Fibroblast of villous mesenchyme (primary cell): ENCODE measurements around the gene MAN1A2. TPM values are rescaled to one million over a fixed set of nuclear protein-coding genes. Genes with fewer than 3 reads are reported as not detected.
"Not testable (repeated sequence)": the region's sequence is repeated elsewhere in the genome, so short reads cannot be mapped to it uniquely, and the experiment has no call there.

ENCODE experiments used
- DNase-seq: peaks from one replicate; pipeline ENCODE4 v3.0.0-alpha.2; 2010; ENCODE audit warnings: low read depth
- H3K4me3 ChIP-seq: 2 replicates; pipeline ENCODE4 v1.5.1; 2011; ENCODE audit warnings: low read depth, mild to moderate bottlenecking, low read length
- CTCF ChIP-seq: IDR thresholded peaks from 2 replicates; pipeline ENCODE4 v1.5.1; 2012; ENCODE audit warnings: low read depth, mild to moderate bottlenecking, low read length; ENCODE audit not compliant: insufficient read depth
- total RNA-seq: library from RNA; depleted of rRNA; stranded (reverse); fragments of >200 nt; gene quantifications from 2 replicates; pipeline ENCODE4 v1.2.3, GENCODE V29; 2012

The MAN1A2 gene
- total RNA-seq, 1 donor, result 78.2 TPM

- no peak for TF ChIP-seq CTCF
- H3K4me3 ChIP-seq, result no peak overlapping the region
- no peak for DNase-seq
Observed at GRCh38 chr1:117555806-117556205, 188.6 kb downstream of the MAN1A2 start.

GRCh38 chr1:117556341-117556740, 189.1 kb downstream of the MAN1A2 start:
- no peak overlapping the region for H3K4me3 ChIP-seq
- DNase-seq, result no peak
- TF ChIP-seq CTCF, result no peak

- H3K4me3 ChIP-seq, result no peak overlapping the region
- TF ChIP-seq CTCF, result no peak
- DNase-seq, result no peak
Observed at GRCh38 chr1:117556976-117557375, 189.7 kb downstream of the MAN1A2 start.

- H3K4me3 ChIP-seq, DNase-seq: not testable (repeated sequence)
Observed at GRCh38 chr1:117558451-117558850, 191.2 kb downstream of the MAN1A2 start.

DNA sequence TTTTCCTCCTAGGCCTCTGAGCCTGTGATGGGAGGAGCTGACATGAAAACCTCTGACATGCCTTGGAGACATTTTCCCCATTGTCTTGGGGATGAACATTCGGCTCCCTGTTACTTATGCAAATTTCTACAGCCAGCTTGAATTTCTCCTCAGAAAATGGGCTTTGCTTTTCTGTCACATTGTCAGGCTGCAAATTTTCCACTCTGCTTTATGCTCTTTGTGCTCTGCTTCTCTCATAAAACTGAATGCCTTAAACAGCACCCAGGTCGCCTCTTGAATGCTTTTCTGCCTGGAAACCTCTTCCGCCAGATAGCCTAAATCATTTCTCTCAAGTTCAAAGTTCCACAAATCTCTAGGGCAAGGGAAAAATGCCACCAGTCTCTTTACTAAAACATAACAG, 191.9 kb downstream of the MAN1A2 start:
- TF ChIP-seq CTCF, result no peak
- H3K4me3 ChIP-seq, result no peak overlapping the region
- DNase-seq, result no peak

- no peak for TF ChIP-seq CTCF
Observed at GRCh38 chr1:117559985-117560384, 192.7 kb downstream of the MAN1A2 start.

DNA sequence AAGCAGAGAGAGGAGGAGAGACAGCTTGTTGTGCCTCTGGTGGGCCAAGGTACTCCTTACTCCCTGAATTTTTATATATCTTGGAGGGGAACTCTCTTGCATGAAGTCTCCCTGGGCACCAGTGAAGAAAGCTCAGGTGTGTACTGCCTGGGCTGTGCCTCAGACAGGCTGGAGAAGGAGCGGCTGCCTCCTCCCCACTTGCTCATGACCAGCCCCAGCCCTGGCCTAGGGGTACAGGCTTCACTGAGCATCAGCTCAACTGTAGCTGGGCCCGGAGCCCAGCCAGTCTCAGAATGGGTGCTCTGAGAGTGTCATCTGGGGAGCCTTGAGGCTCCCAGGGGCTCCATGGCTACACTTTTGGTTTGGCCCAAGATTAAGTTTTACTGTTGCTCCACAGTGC, 193.8 kb downstream of the MAN1A2 start:
- no peak overlapping the region for H3K4me3 ChIP-seq
- no peak for TF ChIP-seq CTCF
- DNase-seq, result no peak

More at GRCh38 chr1:117559985-117560384, 192.7 kb downstream of the MAN1A2 start:
- H3K4me3 ChIP-seq, result no peak overlapping the region
- DNase-seq, result no peak
